ENCODE measurements around the gene PLD1. TPM values are rescaled to one million over a fixed set of nuclear protein-coding genes. Genes with fewer than 3 reads are reported as not detected.

The PLD1 gene
- total RNA-seq, 1 donor from 2014 or later, result 0.21 TPM

- no peak overlapping the region for H3K27ac Mint-ChIP-seq
These were observed 211.3 kb downstream of the PLD1 start for GRCh38 chr3:171598990-171599389.

GRCh38 chr3:171592786-171593185 is 217.5 kb downstream of the PLD1 start:
- Histone ChIP-seq H3K4me2 (no peak overlapping the region), H2AFZ (replicated peaks) (no peak overlapping the region), H3K9me3 (ENCODE audit: low read depth) (no peaks in the 10 kb centered on the region), H3K27ac (no peak overlapping the region), H3K27me3 (no peaks in the 10 kb centered on the region), H3F3A (ENCODE audit: low read depth) (no peaks in the 10 kb centered on the region), H3K36me3 (no peaks in the 10 kb centered on the region), H3K4me3 (no peak overlapping the region), H3K4me1 (peaks cover 30% of the 10 kb centered on the region), H3K79me2 (ENCODE audit: low read depth) (no peaks in the 10 kb centered on the region), H3K9ac (no peak overlapping the region), H4K20me1 (ENCODE audit: low read depth) (no peaks in the 10 kb centered on the region)
- Mint-ChIP-seq H3K4me3 (no peak overlapping the region), H3K27me3 (ENCODE audit: insufficient read depth, low read depth) (no peaks in the 10 kb centered on the region), H3K9me3 (peaks cover 4% of the 10 kb centered on the region), H3K4me1 (peaks cover 26% of the 10 kb centered on the region), H3K27ac (no peak overlapping the region), H3K36me3 (no peaks in the 10 kb centered on the region)
- no peak for DNase-seq (ENCODE audit: low spot score)
- no peak for TF ChIP-seq EZH2 (IDR thresholded peaks at IDR 0.05)

More at GRCh38 chr3:171598990-171599389, 211.3 kb downstream of the PLD1 start:
- H3K9ac ChIP-seq, result no peak overlapping the region
- no peaks in the 10 kb centered on the region for H3K9me3 ChIP-seq (ENCODE audit: low read depth)
- Mint-ChIP-seq H3K4me1 (peaks cover 15% of the 10 kb centered on the region), H3K9me3 (no peaks in the 10 kb centered on the region), H3K36me3 (no peaks in the 10 kb centered on the region), H3K4me3 (no peak overlapping the region), H3K27me3 (ENCODE audit: insufficient read depth, low read depth) (no peaks in the 10 kb centered on the region)
- no peak overlapping the region for H3K4me2 ChIP-seq
- no peaks in the 10 kb centered on the region for H3K36me3 ChIP-seq
- no peak for DNase-seq (ENCODE audit: low spot score)
- no peaks in the 10 kb centered on the region for H3F3A ChIP-seq (ENCODE audit: low read depth)
- H3K4me3 ChIP-seq, result no peak overlapping the region
- H2AFZ ChIP-seq (replicated peaks), result no peak overlapping the region
- H3K4me1 ChIP-seq, result peaks cover 11% of the 10 kb centered on the region
- H3K79me2 ChIP-seq (ENCODE audit: low read depth), result no peaks in the 10 kb centered on the region
- H4K20me1 ChIP-seq (ENCODE audit: low read depth), result no peaks in the 10 kb centered on the region
- H3K27me3 ChIP-seq, result no peaks in the 10 kb centered on the region
- no peak overlapping the region for H3K27ac ChIP-seq
- TF ChIP-seq EZH2 (IDR thresholded peaks at IDR 0.05) (no peak), CTCF (IDR thresholded peaks at IDR 0.05) (no peak), EZH2phosphoT487 (IDR thresholded peaks at IDR 0.05) (no peak)

DNA sequence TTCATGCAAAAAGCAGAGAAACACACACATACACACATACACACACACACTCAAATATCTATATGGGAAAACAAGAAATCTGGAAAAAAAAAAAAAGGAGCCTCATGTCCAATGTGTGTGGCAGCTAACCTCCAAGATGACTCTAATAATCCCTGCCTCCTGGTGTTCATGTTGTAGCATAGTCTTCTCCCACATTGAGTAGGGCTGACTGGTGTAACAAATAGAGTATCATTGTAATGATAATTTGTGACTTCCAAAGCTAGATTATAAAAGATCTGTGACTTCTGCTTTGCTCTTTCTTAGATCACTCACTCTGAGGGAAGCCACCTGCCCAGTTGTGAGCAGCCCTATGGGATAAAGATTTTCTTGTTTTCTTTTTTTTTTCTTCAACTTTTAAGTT is 219.2 kb downstream of the PLD1 start:
- Histone ChIP-seq H3K27ac (no peak overlapping the region), H3K9me3 (ENCODE audit: low read depth) (no peaks in the 10 kb centered on the region), H2AFZ (replicated peaks) (no peak overlapping the region), H3K79me2 (ENCODE audit: low read depth) (no peaks in the 10 kb centered on the region), H3K27me3 (no peaks in the 10 kb centered on the region), H3K4me1 (peaks cover 30% of the 10 kb centered on the region), H3K9ac (no peak overlapping the region), H3K4me3 (no peak overlapping the region), H3K4me2 (no peak overlapping the region), H4K20me1 (ENCODE audit: low read depth) (no peaks in the 10 kb centered on the region), H3F3A (ENCODE audit: low read depth) (no peaks in the 10 kb centered on the region), H3K36me3 (no peaks in the 10 kb centered on the region)
- no peaks in the 10 kb centered on the region for H3K27me3 Mint-ChIP-seq (ENCODE audit: insufficient read depth, low read depth)
- no peak overlapping the region for H3K27ac Mint-ChIP-seq
- no peak for DNase-seq (ENCODE audit: low spot score)
- H3K9me3 Mint-ChIP-seq, result peaks cover 4% of the 10 kb centered on the region
- no peaks in the 10 kb centered on the region for H3K36me3 Mint-ChIP-seq
- H3K4me1 Mint-ChIP-seq, result peaks cover 26% of the 10 kb centered on the region
- H3K4me3 Mint-ChIP-seq, result no peak overlapping the region
- no peak for TF ChIP-seq CTCF (IDR thresholded peaks at IDR 0.05)
- TF ChIP-seq EZH2phosphoT487 (IDR thresholded peaks at IDR 0.05), result no peak
- TF ChIP-seq EZH2 (IDR thresholded peaks at IDR 0.05), result no peak

GRCh38 chr3:171586274-171586673 is 224.0 kb downstream of the PLD1 start:
- Mint-ChIP-seq H3K9me3 (peaks cover 6% of the 10 kb centered on the region), H3K4me3 (no peak overlapping the region), H3K36me3 (no peaks in the 10 kb centered on the region), H3K27me3 (ENCODE audit: insufficient read depth, low read depth) (no peaks in the 10 kb centered on the region), H3K27ac (no peak overlapping the region), H3K4me1 (peaks cover 6% of the 10 kb centered on the region)
- Histone ChIP-seq H3K4me2 (no peak overlapping the region), H2AFZ (replicated peaks) (no peak overlapping the region), H3K27me3 (no peaks in the 10 kb centered on the region), H4K20me1 (ENCODE audit: low read depth) (no peaks in the 10 kb centered on the region), H3K36me3 (no peaks in the 10 kb centered on the region), H3F3A (ENCODE audit: low read depth) (no peaks in the 10 kb centered on the region), H3K79me2 (ENCODE audit: low read depth) (no peaks in the 10 kb centered on the region), H3K27ac (no peak overlapping the region), H3K4me3 (no peak overlapping the region), H3K4me1 (peaks cover 9% of the 10 kb centered on the region), H3K9ac (no peak overlapping the region), H3K9me3 (ENCODE audit: low read depth) (no peaks in the 10 kb centered on the region)
- no peak for TF ChIP-seq CTCF (IDR thresholded peaks at IDR 0.05)
- no peak for TF ChIP-seq EZH2 (IDR thresholded peaks at IDR 0.05)
- no peak for TF ChIP-seq EZH2phosphoT487 (IDR thresholded peaks at IDR 0.05)
- DNase-seq (ENCODE audit: low spot score), result no peak
